ENCODE data around the gene DRD3.

The DRD3 gene

DNA sequence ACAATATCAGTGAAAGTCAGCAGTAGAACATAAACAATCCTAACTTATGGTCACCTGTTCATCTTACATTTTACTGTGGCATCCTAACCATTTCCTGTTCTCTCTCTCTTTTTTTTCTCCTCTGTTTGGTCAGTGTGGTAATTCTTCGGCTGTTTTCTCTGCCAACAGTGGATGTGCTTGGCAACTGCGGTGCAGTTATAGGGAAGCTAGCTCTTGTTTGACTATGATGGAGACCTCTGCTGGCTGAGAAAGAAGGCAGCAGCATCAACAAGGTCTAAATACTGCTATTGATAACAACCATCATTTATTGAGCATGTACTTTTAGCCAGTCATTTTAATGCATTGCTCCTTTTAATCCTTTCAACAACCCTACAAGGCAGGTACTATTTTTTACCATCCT, 723 bp upstream of the DRD3 start:
- DNase-seq (ENCODE audit: low read depth): no peak

DNA sequence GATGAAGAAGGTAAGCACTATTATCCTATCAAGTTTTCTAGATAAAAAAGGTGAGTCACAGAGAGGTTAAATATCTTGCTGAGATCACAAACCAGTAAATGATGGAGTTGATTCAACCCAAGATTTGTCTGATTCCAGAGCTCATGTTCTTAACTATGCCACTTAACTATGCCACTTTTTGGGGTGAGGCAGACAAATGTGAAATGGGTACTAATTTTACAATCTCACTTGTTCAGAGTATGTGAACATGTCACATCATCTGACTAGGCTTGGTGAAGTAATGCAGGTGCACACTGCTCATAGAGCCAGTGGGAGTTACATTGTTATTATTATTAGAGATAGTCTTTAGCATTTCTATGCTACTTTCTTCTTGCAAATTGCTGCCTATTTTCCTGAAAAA, 2.0 kb downstream of the DRD3 start:
- DNase-seq (ENCODE audit: low read depth): no peak

DNA sequence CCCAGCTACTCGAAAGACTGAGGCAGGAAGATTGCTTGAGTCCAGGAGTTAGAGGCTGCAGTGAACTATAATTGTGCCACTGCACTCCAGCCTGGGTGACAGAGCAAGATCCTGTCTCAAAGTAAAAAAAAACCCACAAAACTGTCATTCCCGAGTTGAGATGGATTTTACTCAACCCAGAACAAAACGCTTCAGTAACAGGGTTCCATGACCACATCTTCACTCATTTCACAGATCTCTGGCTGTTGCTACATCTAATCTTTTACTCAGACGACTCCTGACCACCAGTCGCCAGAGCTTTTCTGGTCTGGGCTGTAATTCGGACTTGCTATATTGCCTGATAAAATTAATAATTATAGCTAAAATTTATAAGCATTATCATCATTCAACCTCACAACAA, 2.4 kb downstream of the DRD3 start:
- DNase-seq (ENCODE audit: low read depth): no peak

DNA sequence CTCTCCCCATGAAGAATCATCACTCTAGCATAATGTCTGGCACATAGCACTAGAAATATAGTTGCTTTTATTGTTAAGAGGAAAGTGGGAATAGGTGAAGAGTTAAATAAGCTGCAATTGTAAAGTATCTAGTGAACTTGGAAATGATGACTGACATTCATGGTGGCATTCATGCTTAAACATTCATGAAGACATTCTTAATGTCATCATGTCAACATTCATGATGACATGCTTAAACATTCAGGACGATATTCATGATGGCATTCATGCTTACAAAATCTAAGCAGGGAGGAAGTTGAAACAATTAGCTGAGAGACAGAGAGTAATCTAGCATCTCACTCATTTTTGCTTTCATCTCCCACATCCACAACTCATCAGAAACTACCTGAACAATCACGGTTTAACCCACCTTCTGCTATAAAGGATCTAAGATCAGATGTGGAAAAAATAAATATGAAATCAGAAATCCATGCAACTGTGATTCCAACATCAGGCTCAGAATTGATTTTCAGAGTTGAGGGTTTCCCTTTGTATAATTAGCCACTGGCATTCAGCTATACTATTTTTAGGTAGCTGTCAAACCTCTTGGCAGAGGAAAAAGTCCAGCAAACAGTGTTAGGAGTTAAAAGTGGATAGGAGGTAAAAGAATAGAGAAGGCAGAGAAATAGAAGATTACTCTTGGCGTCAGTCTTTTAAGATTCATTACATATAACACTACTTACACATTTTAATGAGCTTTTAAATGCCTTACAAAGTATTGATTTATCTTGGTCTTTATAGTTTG, 3.5 kb downstream of the DRD3 start:
- no peak for DNase-seq (ENCODE audit: low read depth)

DNA sequence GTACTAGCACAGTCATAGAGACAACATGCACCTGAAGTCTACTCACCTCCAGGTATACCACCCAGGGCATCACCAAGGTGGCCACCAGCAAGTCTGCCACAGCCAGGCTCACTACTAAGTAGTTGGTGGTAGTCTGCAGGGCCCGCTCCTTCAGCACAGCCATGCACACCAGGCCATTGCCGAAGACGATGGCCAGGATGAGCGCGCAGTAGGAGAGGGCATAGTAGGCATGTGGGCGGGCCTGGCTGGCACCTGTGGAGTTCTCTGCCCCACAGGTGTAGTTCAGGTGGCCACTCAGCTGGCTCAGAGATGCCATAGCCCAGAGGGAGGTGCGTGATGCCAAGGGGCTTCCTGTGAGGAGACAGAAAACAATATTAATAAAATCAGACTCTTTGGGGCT, 7.2 kb downstream of the DRD3 start:
- no peak for DNase-seq (ENCODE audit: low read depth)

DNA sequence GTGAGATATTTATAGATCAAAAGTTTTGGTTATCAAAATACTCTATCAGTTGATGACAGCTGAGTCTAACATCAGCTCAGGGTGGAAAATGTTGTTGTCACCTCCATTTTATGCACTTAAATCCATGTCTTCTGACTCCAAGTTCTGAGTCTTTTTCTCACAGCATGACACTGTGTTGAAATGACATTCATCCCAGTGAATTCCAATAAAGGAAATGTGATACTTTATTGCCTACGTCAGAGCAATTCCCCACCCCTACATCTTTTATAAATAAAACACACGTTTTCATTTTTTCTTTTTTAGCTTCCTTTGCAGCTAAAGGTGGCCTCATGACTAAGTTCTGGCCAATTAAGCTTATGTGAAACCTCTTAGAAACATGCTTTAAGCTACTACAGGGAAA, 10.7 kb downstream of the DRD3 start:
- no peak for DNase-seq (ENCODE audit: low read depth)

DNA sequence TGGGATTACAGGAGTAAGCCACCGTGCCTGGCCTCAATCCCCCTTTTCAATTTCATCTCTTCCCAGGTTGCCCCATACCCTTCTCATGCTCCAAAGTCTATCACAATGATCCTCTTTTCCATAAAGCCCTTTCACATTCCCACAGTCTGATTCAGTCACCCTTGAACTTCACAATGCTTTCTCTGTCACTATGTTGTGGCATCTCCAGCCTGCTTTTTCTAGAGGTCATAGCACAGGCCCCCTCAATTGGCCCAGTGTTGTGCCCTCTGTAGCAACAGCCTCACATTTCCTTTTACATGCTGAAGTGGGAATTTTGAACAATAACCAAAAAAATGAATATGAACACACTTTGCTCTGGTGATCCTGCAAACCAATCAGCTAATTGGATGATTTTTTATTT, 21.5 kb downstream of the DRD3 start:
- DNase-seq (ENCODE audit: low read depth): no peak

DNA sequence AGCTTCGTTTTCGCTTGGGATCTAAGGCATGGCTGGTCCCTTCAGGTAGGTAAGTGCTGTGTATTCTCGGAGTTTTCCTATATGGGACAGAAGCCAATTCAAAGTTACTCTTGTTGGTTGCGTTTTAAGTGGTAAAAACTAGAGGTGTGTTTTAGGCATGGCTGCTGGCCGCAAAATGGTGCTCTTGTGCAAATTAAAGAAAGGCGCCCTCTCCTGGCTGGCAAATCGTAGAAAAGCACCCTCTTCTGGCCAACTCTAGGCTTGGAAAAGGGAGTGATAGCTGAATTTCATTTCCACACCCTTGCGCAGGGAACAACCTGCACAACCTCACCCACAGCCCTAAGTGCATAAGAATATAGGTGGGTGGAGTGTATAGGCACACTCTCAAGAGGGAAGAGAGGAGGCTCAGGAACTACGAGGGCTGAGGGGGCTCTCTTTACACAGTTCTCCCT, 23.5 kb downstream of the DRD3 start:
- DNase-seq (ENCODE audit: low read depth): no peak

DNA sequence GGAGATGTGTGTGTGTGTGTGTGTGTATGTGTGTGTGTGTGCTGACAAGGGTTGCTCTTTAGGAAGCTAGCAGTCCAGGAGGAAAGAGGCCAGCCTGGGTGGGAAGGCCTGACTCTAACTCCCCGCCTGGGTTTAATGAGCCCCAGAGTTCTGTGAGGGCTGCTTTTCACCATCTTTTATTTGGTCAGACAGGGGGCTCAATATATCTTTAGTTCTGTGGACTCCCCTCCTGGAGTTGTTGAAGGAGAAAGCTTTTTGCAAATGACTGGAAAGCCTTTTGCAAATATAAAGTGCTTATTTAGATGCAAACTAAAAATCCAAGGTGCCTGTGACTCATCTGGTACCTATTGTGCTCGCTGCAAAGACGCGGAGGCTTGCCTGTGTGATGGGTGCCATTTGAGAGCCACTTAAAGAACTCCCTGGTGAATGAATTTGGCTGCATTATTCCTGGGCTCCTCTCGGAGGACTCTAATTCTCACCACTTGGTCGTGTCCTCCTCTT, 24.5 kb downstream of the DRD3 start:
- no peak for DNase-seq (ENCODE audit: low read depth)

DNA sequence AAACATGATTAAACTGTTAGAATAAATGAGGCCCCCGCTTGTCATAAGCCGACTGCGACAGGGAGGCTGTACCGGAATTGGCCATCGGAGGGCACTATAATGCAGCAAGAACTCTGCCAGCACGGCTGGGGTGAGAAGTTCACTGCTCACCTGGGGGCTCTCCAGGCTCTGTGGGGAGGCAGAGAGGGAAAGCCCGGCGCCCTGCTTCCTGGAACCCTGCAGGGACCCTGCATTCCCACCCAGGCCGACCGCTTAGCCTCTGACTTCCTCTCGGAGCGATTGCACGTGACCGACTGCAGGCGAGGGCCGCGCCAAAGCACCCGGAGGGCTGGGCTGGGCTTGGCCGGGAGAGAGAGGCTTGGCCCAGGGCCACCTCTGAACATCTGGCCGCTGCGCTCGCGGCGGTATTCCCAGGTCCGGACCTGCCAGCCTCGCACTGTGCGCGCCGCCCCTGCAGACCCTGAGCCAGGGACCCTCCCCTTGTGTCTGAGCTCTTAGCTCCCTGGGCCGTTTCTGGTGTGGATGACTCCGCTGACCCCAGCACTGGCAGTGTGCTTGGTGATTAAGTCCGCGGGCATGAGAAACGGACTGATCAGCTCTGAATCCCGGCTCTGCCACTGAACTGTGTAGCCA, 26.2 kb downstream of the DRD3 start:
- DNase-seq (ENCODE audit: low read depth): peak; percentile 76

DNA sequence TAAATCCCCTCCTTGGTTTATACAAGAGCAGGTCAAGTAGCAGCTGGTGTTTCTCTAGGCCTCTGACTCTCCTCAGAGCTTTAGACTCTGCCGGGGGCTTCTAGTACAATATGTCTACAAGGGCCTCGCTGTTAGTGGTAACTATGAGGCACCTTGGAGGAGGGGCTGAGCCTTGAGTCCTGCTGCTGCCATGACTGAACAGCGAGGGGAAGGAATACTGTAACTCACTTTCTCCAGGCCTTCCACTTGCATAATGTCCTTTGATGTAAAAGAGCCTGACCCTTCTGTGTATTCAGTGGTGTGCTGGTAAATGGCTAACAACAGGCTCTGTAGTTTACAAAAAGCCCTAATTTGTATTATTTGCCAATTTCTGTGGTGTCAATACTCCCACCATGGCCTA, 27.8 kb downstream of the DRD3 start:
- DNase-seq (ENCODE audit: low read depth): no peak

DNA sequence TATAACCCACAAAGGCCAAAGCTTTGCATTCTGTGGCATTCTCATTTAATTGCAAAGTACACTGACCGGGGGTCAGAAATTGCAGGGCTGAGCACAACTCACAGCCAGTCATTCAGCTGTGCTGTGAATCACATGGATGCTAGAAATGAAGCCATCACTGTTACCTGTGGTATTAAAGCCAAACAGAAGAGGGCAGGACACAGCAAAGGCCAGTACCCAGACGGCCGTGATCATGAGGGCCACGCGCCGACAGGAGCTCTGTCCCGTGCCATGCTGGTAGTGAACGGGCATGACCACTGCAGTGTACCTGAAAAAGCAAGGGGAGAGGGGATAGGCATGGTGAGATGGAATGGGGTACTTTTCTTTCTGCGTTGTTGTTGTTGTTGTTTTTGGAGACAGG, 31.6 kb downstream of the DRD3 start:
- DNase-seq (ENCODE audit: low read depth): no peak

DNA sequence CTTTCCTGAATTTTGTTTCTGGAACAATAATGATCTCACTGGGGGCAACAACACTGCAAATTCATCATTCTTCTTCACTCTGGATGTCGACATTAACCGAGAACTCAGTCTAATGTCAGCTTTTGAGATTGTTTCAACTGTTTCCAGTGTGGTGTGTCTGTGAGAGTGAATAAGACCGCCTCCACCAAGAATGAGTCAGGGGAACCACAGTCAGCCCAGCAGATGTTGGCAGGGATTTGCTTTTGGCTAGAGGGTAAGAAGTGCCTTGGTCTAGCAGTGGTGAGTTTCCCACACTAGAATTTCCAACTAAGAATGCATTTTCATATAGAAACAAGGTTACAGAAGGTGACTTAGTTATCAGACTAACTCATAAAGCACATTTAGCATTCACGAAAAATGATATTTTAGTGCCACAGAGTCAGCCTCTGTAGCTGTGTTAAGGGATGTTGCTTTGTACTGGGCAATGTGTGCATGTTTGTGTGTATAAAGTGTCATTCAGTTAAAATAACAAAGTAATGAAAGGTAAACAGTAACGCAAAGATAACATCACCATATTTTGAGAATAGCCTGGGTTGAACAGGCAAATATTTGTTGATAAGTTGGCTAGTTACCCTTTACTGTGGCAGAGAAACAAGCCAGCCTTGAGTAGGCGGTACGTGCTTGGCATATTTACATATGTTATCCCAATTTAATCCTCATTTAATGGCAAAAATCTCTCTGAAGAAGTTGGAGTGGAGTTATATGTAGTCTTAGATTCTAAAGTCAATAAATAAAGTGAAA, 33.8 kb downstream of the DRD3 start:
- DNase-seq (ENCODE audit: low read depth): peak; percentile 14

DNA sequence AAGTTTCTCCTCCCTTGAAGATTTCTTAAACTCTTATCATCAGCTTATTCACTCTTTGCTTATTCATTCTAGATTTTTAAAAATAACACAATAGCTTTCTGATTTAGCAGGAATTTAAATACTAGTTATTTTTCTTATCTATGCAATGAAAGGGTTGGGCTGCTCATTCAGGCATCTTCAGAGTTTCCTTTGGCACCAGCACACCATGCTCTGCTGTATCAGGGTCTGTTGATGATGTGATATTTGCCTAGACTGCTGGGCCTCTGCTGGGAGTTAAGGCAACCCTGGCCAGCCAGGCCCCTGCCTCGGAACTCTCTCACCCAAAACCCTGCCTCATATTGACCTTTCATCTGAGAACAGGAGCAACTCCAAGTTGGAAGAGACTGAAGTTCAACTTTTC, 35.0 kb downstream of the DRD3 start:
- DNase-seq (ENCODE audit: low read depth): no peak

DNA sequence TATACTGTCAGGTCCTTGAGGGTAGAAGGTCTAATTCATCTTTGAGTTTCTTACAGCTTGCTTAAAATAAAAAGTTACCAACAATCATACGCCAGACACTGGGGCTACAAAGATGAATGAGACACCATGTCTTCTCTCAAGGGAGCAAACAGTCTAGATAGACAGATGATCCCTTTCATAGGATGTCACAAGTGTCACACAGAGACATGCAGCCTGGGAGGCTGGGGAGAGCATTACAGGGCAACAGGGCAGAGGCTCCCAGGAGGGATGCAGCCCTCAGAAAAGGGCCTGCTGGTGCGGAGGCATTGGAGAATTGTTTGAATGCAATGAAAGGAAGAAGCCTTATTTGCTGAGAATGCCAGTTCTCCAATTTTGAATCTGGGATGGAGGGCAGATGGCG, 39.0 kb downstream of the DRD3 start:
- DNase-seq (ENCODE audit: low read depth): no peak

DNA sequence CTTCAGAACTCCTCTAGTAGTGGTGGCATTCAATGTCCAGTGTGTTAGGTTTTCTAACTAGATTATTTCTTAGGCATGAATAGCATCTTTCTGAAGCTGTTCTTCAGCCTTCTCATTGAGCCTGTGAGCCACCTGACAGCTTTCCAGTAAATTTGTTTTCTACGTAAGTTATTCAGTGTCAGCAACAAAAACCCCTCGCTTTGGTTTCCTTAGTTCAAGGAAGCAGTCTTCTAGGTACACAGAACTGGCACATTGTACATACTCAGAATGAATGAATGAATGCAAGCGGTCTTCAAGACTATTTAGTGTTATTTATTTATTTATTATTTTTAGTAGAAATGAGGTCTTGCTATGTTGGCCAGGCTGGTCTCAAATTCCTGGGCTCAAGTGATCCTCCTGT, 44.9 kb downstream of the DRD3 start:
- no peak for DNase-seq (ENCODE audit: low read depth)

DNA sequence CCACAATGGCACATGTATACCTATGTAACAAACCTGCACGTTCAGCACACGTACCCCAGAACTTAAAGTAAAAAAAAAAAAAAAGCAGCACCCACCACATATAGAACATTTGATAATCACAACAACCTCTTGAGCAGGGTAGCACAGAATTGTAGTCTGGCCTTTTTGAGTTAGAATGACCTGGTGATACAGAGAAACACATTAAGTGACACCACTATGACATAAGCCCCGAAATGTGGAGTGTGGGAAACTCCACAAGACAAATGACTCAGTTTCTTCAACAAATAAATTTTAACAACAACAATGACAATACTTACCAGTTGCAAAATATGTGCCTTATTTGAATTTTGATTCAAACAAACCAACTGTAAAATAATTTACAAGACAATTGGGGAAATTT, 46.4 kb downstream of the DRD3 start:
- no peak for DNase-seq (ENCODE audit: low read depth)

DNA sequence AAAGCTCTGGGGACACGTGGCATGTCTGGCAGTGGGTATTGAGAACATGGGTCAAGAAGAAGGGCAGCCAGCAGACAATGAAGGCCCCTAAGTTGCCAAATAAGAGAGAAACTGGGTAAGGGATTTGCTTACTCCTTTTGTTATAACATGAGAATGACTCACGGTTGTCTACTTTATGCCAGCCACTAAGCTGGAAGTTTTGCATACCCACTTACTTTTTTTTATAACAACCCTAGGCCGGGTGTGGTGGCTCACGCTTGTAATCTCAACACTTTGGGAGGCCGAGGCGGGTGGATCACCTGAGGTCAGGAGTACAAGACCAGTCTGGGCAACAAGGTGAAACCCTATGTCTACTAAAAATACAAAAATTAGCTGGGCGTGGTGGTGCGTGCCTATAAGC, 50.0 kb downstream of the DRD3 start:
- no peak for DNase-seq (ENCODE audit: low read depth)

DNA sequence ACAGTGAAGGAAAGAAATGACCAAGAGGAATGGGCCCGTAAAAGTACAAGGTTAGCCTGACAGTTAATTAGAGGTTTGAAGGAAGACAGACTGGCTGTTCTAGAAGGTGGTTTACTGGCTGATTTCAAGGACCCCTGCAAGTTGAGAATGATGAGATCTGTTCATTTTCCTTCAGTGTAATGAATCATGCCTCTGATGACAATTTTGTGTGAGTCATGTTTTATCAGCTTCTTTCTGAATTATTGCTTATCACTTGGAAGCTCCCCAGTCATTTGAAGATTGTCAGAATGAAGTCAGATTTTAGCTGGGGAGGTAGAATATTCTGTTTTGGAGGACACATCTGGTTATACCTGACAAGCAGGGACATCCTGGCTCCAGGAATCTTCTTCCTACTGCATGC, 50.6 kb downstream of the DRD3 start:
- DNase-seq (ENCODE audit: low read depth): no peak

DNA sequence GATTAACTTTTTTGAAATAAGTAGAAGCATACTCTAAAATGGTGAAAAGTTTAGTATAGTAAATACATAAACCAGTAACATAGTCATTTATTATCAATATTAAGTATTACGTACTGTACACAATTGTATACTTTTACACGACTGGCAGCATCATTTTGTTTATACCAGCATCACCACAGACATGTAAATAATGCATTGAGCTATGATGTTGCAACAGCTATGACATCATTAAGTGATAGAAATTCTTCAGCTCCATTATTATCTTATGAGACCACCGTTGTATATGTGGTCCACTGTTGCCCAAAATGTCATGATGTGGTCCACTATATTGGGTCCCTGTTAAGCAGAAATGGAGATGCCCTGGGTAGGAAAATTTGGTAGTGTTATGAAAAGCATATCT, 51.3 kb downstream of the DRD3 start:
- no peak for DNase-seq (ENCODE audit: low read depth)

DNA sequence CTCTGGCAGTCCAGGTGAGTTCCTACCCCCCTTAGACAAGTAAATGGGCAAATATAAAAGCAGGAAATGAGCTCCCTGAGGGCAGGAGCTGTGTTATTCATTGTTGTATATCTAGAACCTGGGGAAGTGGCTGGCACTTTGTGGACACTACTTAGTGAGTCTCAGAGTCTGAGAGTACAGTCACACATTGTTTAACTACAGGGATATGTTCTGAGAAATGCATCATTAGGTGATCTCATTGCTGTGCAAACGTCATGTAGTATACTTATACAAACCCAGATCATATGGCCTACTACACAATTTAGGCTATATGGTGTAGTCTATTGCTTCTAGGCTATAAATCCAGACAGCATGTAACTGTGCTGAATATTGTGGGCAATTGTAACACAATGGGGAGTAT, 52.4 kb downstream of the DRD3 start:
- DNase-seq (ENCODE audit: low read depth): no peak

DNA sequence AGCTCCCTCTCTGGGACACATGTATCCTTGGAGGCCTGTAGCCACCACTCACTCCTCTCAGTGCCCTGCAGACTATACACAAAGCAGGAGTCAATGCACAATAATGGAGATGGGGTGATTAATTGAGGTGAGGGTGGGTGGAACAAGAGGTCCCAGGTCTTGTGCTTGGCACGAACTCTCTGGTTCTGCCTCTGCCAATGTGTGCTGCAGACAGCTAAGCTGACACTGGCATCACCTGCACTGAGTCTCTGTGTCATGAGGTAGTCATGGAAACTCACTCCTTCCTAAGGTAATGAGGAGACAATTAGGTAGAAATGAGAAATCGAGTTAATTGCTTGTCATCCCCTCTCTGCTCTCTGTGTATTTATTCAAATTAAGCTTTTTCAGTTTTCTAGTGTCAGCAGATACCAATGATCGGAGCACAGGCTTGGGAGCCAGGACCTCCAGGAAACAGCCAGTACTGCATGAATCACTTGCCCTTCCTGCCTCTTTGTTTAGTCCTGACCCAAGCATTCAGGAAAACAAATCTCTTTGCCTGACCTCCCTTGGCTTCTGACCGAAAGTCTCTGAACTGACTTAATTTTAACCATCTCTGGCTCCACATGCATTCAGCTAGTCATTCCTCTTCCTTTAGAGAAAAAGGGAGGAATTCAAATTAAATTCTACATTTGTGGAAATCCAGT, 56.7 kb downstream of the DRD3 start:
- no peak for DNase-seq (ENCODE audit: low read depth)

Data from activated T-cell treated with anti-CD3 and anti-CD28 coated beads for 24 hours (primary cell).